ENCODE measurements around the gene ADAM23. TPM values are rescaled to one million over a fixed set of nuclear protein-coding genes. Genes with fewer than 3 reads are reported as not detected.

Gene ADAM23
- total and polyA plus RNA-seq, 5 donors from 2014 or later, result 0.10 to 0.79 TPM; not detected in 3

DNA sequence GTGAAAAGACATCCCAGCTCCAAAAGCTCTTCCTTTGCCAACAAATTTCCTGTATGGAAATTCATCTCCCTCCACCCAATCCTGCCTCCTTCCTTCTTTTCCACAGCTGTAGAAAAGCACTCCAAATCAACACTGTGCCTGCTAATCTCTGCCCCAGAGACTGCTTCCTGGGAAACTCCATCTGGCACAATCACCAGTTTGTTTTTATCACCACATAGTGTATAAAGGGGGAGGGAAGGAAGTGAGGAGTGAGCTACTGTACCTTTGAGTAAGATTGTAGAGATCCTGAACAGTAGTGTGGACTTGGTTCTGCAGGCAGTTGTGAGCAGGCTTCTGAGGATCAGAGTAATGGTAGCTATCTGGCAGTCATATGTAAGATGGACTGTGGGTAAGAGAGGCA is 184.3 kb downstream of the ADAM23 start:
- peaks cover 0 to 9% (median 0%) of the 10 kb centered on the region in 7 donors for H3K9me3 Mint-ChIP-seq
- ATAC-seq (ENCODE audit: low read depth in 2 of 2), result no peak
- H3K27ac ChIP-seq (ENCODE audit: insufficient read depth, low read length, poor library complexity, severe bottlenecking), result no peak overlapping the region

DNA sequence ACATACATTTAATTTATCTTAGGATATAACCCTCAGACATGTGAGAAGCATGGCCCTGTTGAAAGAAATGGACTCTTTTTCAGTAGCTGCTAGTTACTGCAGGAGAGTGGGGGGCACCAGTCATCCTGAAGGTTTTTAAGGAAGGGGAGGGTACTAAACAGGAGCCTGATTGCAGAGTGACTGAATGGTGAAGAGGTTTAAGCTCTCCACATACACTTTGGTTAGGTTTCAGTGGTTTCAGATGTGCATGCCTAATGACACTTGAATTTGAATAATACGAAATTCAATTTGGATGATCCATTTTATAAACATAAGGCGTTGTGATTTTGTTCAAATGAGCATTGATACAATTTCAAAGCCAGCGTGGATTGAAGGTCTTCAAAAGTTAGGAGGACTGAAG is 188.0 kb downstream of the ADAM23 start:
- Histone ChIP-seq H3K9me3 (ENCODE audit: control insufficient read depth in 2 of 2, low read length in 2 of 2) (no peaks in the 10 kb centered on the region), H3K36me3 (ENCODE audit: control insufficient read depth, insufficient read depth, low read length) (no peaks in the 10 kb centered on the region), H3K27me3 (ENCODE audit: control insufficient read depth, insufficient read depth, low read length) (no peaks in the 10 kb centered on the region), H3K4me3 (ENCODE audit: low read depth, low read length) (no peak overlapping the region), H3K4me1 (ENCODE audit: control insufficient read depth, insufficient read depth, low read length, poor library complexity, severe bottlenecking) (no peaks in the 10 kb centered on the region), H3K27ac (ENCODE audit: insufficient read depth, low read length, poor library complexity, severe bottlenecking) (no peak overlapping the region)
- no peaks in the 10 kb centered on the region for H3K4me1 Mint-ChIP-seq
- DNase-seq (no peak), ATAC-seq (ENCODE audit: low read depth in 2 of 2) (no peak)
- H3K27ac Mint-ChIP-seq, result no peak overlapping the region
- no peaks in the 10 kb centered on the region for H3K27me3 Mint-ChIP-seq
- H3K4me3 Mint-ChIP-seq, result no peak overlapping the region
- no peaks in the 10 kb centered on the region for H3K36me3 Mint-ChIP-seq
- H3K9me3 Mint-ChIP-seq, result peaks cover 0 to 9% (median 0%) of the 10 kb centered on the region in 7 donors

More for the DNA sequence above, 184.3 kb downstream of the ADAM23 start:
- Histone ChIP-seq H3K4me3 (ENCODE audit: low read depth, low read length) (no peak overlapping the region), H3K36me3 (ENCODE audit: control insufficient read depth, insufficient read depth, low read length) (no peaks in the 10 kb centered on the region), H3K27me3 (ENCODE audit: control insufficient read depth, insufficient read depth, low read length) (no peaks in the 10 kb centered on the region), H3K9me3 (ENCODE audit: control insufficient read depth in 2 of 2, low read length in 2 of 2) (no peaks in the 10 kb centered on the region), H3K4me1 (ENCODE audit: control insufficient read depth, insufficient read depth, low read length, poor library complexity, severe bottlenecking) (no peaks in the 10 kb centered on the region)
- H3K27me3 Mint-ChIP-seq, result peaks cover 5% of the 10 kb centered on the region
- no peak for DNase-seq
- H3K4me3 Mint-ChIP-seq, result no peak overlapping the region
- no peaks in the 10 kb centered on the region for H3K4me1 Mint-ChIP-seq
- H3K27ac Mint-ChIP-seq, result no peak overlapping the region
- H3K36me3 Mint-ChIP-seq, result no peaks in the 10 kb centered on the region

- no peaks in the 10 kb centered on the region for H3K9me3 Mint-ChIP-seq
- H3K27me3 Mint-ChIP-seq, result no peaks in the 10 kb centered on the region
- H3K4me3 Mint-ChIP-seq, result no peak overlapping the region
- H3K4me1 Mint-ChIP-seq, result no peaks in the 10 kb centered on the region
- H3K27ac ChIP-seq (ENCODE audit: insufficient read depth, low read length, poor library complexity, severe bottlenecking), result no peak overlapping the region
- no peak overlapping the region for H3K27ac Mint-ChIP-seq
- DNase-seq (no peak), ATAC-seq (ENCODE audit: low read depth in 2 of 2) (no peak)
- no peaks in the 10 kb centered on the region for H3K36me3 ChIP-seq (ENCODE audit: control insufficient read depth, insufficient read depth, low read length)
- H3K27me3 ChIP-seq (ENCODE audit: control insufficient read depth, insufficient read depth, low read length), result no peaks in the 10 kb centered on the region
- no peaks in the 10 kb centered on the region for H3K4me1 ChIP-seq (ENCODE audit: control insufficient read depth, insufficient read depth, low read length, poor library complexity, severe bottlenecking)
- H3K4me3 ChIP-seq (ENCODE audit: low read depth, low read length), result no peak overlapping the region
- H3K9me3 ChIP-seq (ENCODE audit: control insufficient read depth in 2 of 2, low read length in 2 of 2), result no peaks in the 10 kb centered on the region
- no peaks in the 10 kb centered on the region for H3K36me3 Mint-ChIP-seq
Measured at GRCh38 chr2:206635015-206635414, 191.7 kb downstream of the ADAM23 start.

GRCh38 chr2:206639636-206640035 is 196.3 kb downstream of the ADAM23 start:
- H3K27ac ChIP-seq (ENCODE audit: insufficient read depth, low read length, poor library complexity, severe bottlenecking), result no peak overlapping the region
- Mint-ChIP-seq H3K27me3 (no peaks in the 10 kb centered on the region), H3K4me1 (no peaks in the 10 kb centered on the region), H3K36me3 (no peaks in the 10 kb centered on the region), H3K4me3 (no peak overlapping the region), H3K9me3 (no peaks in the 10 kb centered on the region), H3K27ac (no peak overlapping the region)
- ATAC-seq (ENCODE audit: low read depth in 2 of 2), result no peak
- H3K27me3 ChIP-seq (ENCODE audit: control insufficient read depth, insufficient read depth, low read length), result peaks cover 2% of the 10 kb centered on the region
- no peak overlapping the region for H3K4me3 ChIP-seq (ENCODE audit: low read depth, low read length)
- H3K36me3 ChIP-seq (ENCODE audit: control insufficient read depth, insufficient read depth, low read length), result no peaks in the 10 kb centered on the region
- no peaks in the 10 kb centered on the region for H3K4me1 ChIP-seq (ENCODE audit: control insufficient read depth, insufficient read depth, low read length, poor library complexity, severe bottlenecking)
- no peaks in the 10 kb centered on the region for H3K9me3 ChIP-seq (ENCODE audit: control insufficient read depth in 2 of 2, low read length in 2 of 2)
- DNase-seq, result no peak

- peaks cover 2% of the 10 kb centered on the region for H3K27me3 ChIP-seq (ENCODE audit: control insufficient read depth, insufficient read depth, low read length)
- H3K27ac ChIP-seq (ENCODE audit: insufficient read depth, low read length, poor library complexity, severe bottlenecking), result no peak overlapping the region
- Mint-ChIP-seq H3K27ac (no peak overlapping the region), H3K4me1 (no peaks in the 10 kb centered on the region), H3K36me3 (no peaks in the 10 kb centered on the region), H3K27me3 (no peaks in the 10 kb centered on the region), H3K9me3 (no peaks in the 10 kb centered on the region), H3K4me3 (no peak overlapping the region)
- H3K4me1 ChIP-seq (ENCODE audit: control insufficient read depth, insufficient read depth, low read length, poor library complexity, severe bottlenecking), result no peaks in the 10 kb centered on the region
- no peak for DNase-seq
- no peaks in the 10 kb centered on the region for H3K36me3 ChIP-seq (ENCODE audit: control insufficient read depth, insufficient read depth, low read length)
- ATAC-seq (ENCODE audit: low read depth in 2 of 2), result no peak
- H3K9me3 ChIP-seq (ENCODE audit: control insufficient read depth in 2 of 2, low read length in 2 of 2), result no peaks in the 10 kb centered on the region
- no peak overlapping the region for H3K4me3 ChIP-seq (ENCODE audit: low read depth, low read length)
Measured at GRCh38 chr2:206641226-206641625, 197.9 kb downstream of the ADAM23 start.

- H3K27ac ChIP-seq (ENCODE audit: insufficient read depth, low read length, poor library complexity, severe bottlenecking), result no peak within 1 kb of the TSS
- Mint-ChIP-seq H3K27me3 (no peaks in the 10 kb centered on the region), H3K4me1 (no peaks in the 10 kb centered on the region), H3K36me3 (no peaks in the 10 kb centered on the region), H3K27ac (no peak within 1 kb of the TSS), H3K9me3 (no peaks in the 10 kb centered on the region), H3K4me3 (no peak within 1 kb of the TSS)
- H3K4me1 ChIP-seq (ENCODE audit: control insufficient read depth, insufficient read depth, low read length, poor library complexity, severe bottlenecking), result no peaks in the 10 kb centered on the region
- H3K4me3 ChIP-seq (ENCODE audit: low read depth, low read length), result no peak within 1 kb of the TSS
- DNase-seq (peak in 1 of 3 donors; percentile 16), ATAC-seq (ENCODE audit: low read depth in 2 of 2) (no peak)
- H3K9me3 ChIP-seq (ENCODE audit: control insufficient read depth in 2 of 2, low read length in 2 of 2), result no peaks in the 10 kb centered on the region
- peaks cover 2% of the 10 kb centered on the region for H3K27me3 ChIP-seq (ENCODE audit: control insufficient read depth, insufficient read depth, low read length)
- no peaks in the 10 kb centered on the region for H3K36me3 ChIP-seq (ENCODE audit: control insufficient read depth, insufficient read depth, low read length)
Measured at GRCh38 chr2:206642075-206643025, 199.0 kb downstream of the ADAM23 start, which contains the start of gene FAM237A. TSS of gene FAM237A (plus strand) at chr2:206642487. CDS start at chr2:206644237, 1,750 bp downstream.

GRCh38 chr2:206647985-206648384 is 204.7 kb downstream of the ADAM23 start:
- Mint-ChIP-seq H3K27me3 (no peaks in the 10 kb centered on the region), H3K4me3 (no peak overlapping the region), H3K36me3 (no peaks in the 10 kb centered on the region), H3K9me3 (no peaks in the 10 kb centered on the region), H3K4me1 (no peaks in the 10 kb centered on the region), H3K27ac (no peak overlapping the region)
- DNase-seq, result no peak
- ATAC-seq (ENCODE audit: low read depth in 2 of 2), result no peak
- H3K9me3 ChIP-seq (ENCODE audit: control insufficient read depth in 2 of 2, low read length in 2 of 2), result no peaks in the 10 kb centered on the region
- H3K4me1 ChIP-seq (ENCODE audit: control insufficient read depth, insufficient read depth, low read length, poor library complexity, severe bottlenecking), result no peaks in the 10 kb centered on the region
- H3K27me3 ChIP-seq (ENCODE audit: control insufficient read depth, insufficient read depth, low read length), result no peaks in the 10 kb centered on the region
- no peak overlapping the region for H3K4me3 ChIP-seq (ENCODE audit: low read depth, low read length)
- H3K27ac ChIP-seq (ENCODE audit: insufficient read depth, low read length, poor library complexity, severe bottlenecking), result no peak overlapping the region
- no peaks in the 10 kb centered on the region for H3K36me3 ChIP-seq (ENCODE audit: control insufficient read depth, insufficient read depth, low read length)

- Mint-ChIP-seq H3K27ac (no peak overlapping the region), H3K4me1 (no peaks in the 10 kb centered on the region), H3K36me3 (peaks cover 3% of the 10 kb centered on the region), H3K27me3 (peaks cover 8% of the 10 kb centered on the region), H3K4me3 (no peak overlapping the region), H3K9me3 (peaks cover 1 to 13% (median 6%) of the 10 kb centered on the region in 7 donors)
- DNase-seq, result no peak
- H3K36me3 ChIP-seq (ENCODE audit: control insufficient read depth, insufficient read depth, low read length), result no peaks in the 10 kb centered on the region
- H3K27ac ChIP-seq (ENCODE audit: insufficient read depth, low read length, poor library complexity, severe bottlenecking), result no peak overlapping the region
- ATAC-seq (ENCODE audit: low read depth in 2 of 2), result no peak
- no peak overlapping the region for H3K4me3 ChIP-seq (ENCODE audit: low read depth, low read length)
- H3K4me1 ChIP-seq (ENCODE audit: control insufficient read depth, insufficient read depth, low read length, poor library complexity, severe bottlenecking), result no peaks in the 10 kb centered on the region
- peaks cover 0 to 10% of the 10 kb centered on the region in 2 experiments for H3K9me3 ChIP-seq (ENCODE audit: control insufficient read depth in 2 of 2, low read length in 2 of 2)
- H3K27me3 ChIP-seq (ENCODE audit: control insufficient read depth, insufficient read depth, low read length), result no peaks in the 10 kb centered on the region
Measured at GRCh38 chr2:206657087-206657486, 213.8 kb downstream of the ADAM23 start.

All from CD4-positive, CD25-positive, alpha-beta regulatory T cell (primary cell).